ENCODE data around the gene TMEM41A. TPM values are rescaled to one million over a fixed set of nuclear protein-coding genes. Genes with fewer than 3 reads are reported as not detected.
"Not testable (repeated sequence)": the region's sequence is repeated elsewhere in the genome, so short reads cannot be mapped to it uniquely, and the experiment has no call there.

The TMEM41A gene
- polyA plus RNA-seq, 3 donors = 3.9 to 7.2 (median 5.4) TPM

- Histone ChIP-seq H3K4me3 (replicated peaks in 1 of 3; ENCODE audit: low read depth in 2 of 3, low read length in 3 of 3) (no peak overlapping the region), H3K9me3 (replicated peaks in 1 of 2; ENCODE audit: control insufficient read depth in 1 of 2, insufficient read depth in 1 of 2, low read length in 2 of 2) (no peaks in the 10 kb centered on the region), H3K79me2 (ENCODE audit: insufficient read depth, low read length) (no peaks in the 10 kb centered on the region), H3K36me3 (replicated peaks in 1 of 2; ENCODE audit: control insufficient read depth in 1 of 2, insufficient read depth in 2 of 2, low read length in 2 of 2) (peaks cover 3 to 4% of the 10 kb centered on the region in 2 donors), H3K27ac (ENCODE audit: low read depth in 1 of 2, low read length in 2 of 2) (no peak overlapping the region), H3K27me3 (ENCODE audit: control insufficient read depth in 2 of 2, insufficient read depth in 2 of 2, low read length in 2 of 2) (no peaks in the 10 kb centered on the region), H4K20me1 (ENCODE audit: insufficient read depth, low read length) (no peaks in the 10 kb centered on the region), H3K4me2 (replicated peaks; ENCODE audit: extremely low read depth, low read length, poor library complexity, severe bottlenecking) (no peak overlapping the region), H2AFZ (ENCODE audit: insufficient read depth, low read depth, low read length, poor library complexity, severe bottlenecking) (no peak overlapping the region), H3K9ac (ENCODE audit: insufficient read depth, low read length, poor library complexity, severe bottlenecking) (no peak overlapping the region), H3K4me1 (ENCODE audit: control insufficient read depth in 1 of 2, insufficient read depth in 2 of 2, low read length in 2 of 2) (no peaks in the 10 kb centered on the region)
- Mint-ChIP-seq H3K27me3 (ENCODE audit: low read depth in 3 of 3) (peaks cover 0 to 2% (median 0%) of the 10 kb centered on the region in 3 donors), H3K4me1 (no peaks in the 10 kb centered on the region), H3K36me3 (peaks cover 18 to 20% of the 10 kb centered on the region in 2 donors), H3K4me3 (no peak overlapping the region), H3K27ac (no peak overlapping the region), H3K9me3 (peaks cover 0 to 18% (median 6%) of the 10 kb centered on the region in 7 donors)
- DNase-seq = no peak
- no peak for TF ChIP-seq CTCF (IDR thresholded peaks at IDR 0.05)
- intact Hi-C loops (cut with micrococcal nuclease) = no loop called here
- WGBS (ENCODE audit: insufficient coverage) = 80% methylated on average over 1 of the region's 3 CpGs
Observed at GRCh38 chr3:185477316-185477715, 21.5 kb downstream of the TMEM41A start.

GRCh38 chr3:185474922-185475321, 23.9 kb downstream of the TMEM41A start:
- H3K9ac ChIP-seq (ENCODE audit: insufficient read depth, low read length, poor library complexity, severe bottlenecking); DNase-seq; H3K4me3 ChIP-seq (replicated peaks in 1 of 3; ENCODE audit: low read depth in 2 of 3, low read length in 3 of 3); H3K79me2 ChIP-seq (ENCODE audit: insufficient read depth, low read length); H3K9me3 ChIP-seq (replicated peaks in 1 of 2; ENCODE audit: control insufficient read depth in 1 of 2, insufficient read depth in 1 of 2, low read length in 2 of 2); H3K27ac Mint-ChIP-seq; H3K4me1 Mint-ChIP-seq; H3K36me3 Mint-ChIP-seq; H3K27me3 Mint-ChIP-seq (ENCODE audit: low read depth in 3 of 3); H2AFZ ChIP-seq (ENCODE audit: insufficient read depth, low read depth, low read length, poor library complexity, severe bottlenecking); H3K27me3 ChIP-seq (ENCODE audit: control insufficient read depth in 2 of 2, insufficient read depth in 2 of 2, low read length in 2 of 2); H3K9me3 Mint-ChIP-seq; H3K4me2 ChIP-seq (replicated peaks; ENCODE audit: extremely low read depth, low read length, poor library complexity, severe bottlenecking); H3K36me3 ChIP-seq (replicated peaks in 1 of 2; ENCODE audit: control insufficient read depth in 1 of 2, insufficient read depth in 2 of 2, low read length in 2 of 2); H3K4me3 Mint-ChIP-seq; intact Hi-C loops (cut with micrococcal nuclease); H3K4me1 ChIP-seq (ENCODE audit: control insufficient read depth in 1 of 2, insufficient read depth in 2 of 2, low read length in 2 of 2); H4K20me1 ChIP-seq (ENCODE audit: insufficient read depth, low read length); H3K27ac ChIP-seq (ENCODE audit: low read depth in 1 of 2, low read length in 2 of 2): not testable (repeated sequence)
- no CpG with 5 or more reads among the region's 6 CpGs for WGBS (ENCODE audit: insufficient coverage)

Measured in CD14-positive monocyte (primary cell).